Hippocampal formation (tissue), 2 donors: ENCODE results near the gene CASP6.
"Not testable (repeated sequence)": the region's sequence is repeated elsewhere in the genome, so short reads cannot be mapped to it uniquely, and the experiment has no call there.

Source experiments
- DNase-seq, 2 donors: peaks; one replicate each; lab custom pipeline; 2025; lab: John Stamatoyannopoulos, UW

The CASP6 gene

DNA sequence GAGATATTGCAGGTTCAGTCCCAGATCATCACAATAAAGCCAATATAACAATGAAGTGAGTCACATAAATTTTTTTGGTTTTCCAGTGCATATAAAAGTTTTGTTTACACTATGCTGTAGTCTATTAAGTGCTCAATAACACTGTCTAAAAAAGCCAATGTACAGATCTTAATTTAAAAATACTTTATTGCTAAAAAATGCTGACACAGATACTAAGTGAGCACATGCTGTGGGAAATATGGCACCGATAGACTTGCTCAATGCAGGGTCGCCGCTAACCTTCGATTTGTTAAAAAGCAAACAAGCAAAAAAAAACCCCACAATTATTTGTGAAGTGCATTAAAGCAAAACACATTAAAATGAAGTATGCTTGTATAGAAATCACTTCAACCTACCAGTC lies 16.4 kb upstream of the CASP6 start:
- DNase-seq: no peak

DNA sequence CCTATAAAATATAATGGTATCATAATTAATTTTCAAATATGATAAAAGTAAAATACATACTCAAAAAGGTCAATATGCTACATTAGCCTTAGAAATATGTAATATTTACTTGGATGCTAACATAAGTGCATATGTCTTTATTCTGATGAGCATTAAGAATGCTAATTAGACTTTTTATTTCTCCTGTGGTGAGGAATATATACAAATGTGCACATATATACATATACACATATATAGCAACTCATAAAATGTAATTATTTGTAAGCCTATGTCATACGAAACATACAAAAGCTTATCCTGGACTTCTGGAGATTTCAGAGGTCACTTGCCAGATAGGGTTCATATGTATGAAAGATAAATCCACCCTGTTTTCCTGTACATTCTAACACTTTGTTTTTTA lies 15.5 kb upstream of the CASP6 start:
- no peak for DNase-seq

DNA sequence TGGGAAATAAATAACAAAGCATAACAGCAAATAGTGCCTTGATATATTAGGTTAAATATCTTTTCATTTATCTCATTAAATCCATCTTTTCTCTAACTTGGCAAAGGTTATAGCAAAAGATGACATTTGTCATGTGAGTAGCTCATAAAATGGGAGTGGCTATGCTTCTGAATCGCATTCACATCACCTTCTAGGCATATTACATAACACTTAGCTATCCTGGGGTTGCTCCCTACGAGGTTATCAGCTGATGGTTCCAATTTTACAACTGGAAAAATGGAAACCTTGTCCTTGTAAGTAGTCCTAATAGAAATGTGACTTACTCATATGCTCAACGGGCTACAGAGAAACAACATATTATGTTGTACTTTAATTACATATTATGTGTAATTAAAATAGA lies 10.3 kb upstream of the CASP6 start:
- no peak for DNase-seq

DNA sequence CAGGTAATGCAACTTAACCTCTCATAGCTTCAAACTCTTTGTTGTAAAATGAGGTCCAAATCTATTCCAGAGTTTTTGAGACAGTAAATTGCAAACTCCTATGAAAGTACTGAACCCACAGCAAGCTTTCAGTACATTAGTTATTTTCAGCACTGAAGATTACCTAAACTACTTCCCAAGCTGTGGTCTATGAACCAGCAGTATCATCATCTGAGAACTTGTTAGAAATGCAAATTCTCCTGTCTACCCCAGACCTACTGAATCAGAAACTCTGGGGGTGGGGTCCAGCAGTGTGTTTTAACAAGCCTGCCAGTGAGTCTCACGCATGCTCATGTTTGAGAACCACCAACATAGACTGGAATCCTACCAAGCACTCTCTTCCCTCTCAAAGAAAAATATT lies 5.7 kb upstream of the CASP6 start:
- DNase-seq: no peak

DNA sequence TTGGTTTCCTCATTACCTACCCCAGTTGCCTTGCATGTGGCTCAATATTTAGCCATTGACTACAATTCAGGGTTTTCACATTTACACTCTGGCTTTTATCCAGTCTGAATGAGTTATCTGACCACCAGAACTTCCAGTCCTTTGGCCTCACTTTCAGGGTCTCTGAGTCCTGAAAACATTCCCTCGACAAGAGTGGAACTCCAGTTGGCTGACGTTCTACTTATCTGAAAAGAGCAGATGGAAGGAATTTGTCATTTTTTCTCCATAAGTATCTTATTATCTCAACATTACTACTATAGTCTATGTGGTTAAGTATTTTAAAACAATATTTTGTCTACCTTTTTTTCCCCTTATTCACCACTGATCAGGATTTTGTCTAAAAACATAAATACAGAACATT lies 5.2 kb upstream of the CASP6 start:
- DNase-seq: no peak

DNA sequence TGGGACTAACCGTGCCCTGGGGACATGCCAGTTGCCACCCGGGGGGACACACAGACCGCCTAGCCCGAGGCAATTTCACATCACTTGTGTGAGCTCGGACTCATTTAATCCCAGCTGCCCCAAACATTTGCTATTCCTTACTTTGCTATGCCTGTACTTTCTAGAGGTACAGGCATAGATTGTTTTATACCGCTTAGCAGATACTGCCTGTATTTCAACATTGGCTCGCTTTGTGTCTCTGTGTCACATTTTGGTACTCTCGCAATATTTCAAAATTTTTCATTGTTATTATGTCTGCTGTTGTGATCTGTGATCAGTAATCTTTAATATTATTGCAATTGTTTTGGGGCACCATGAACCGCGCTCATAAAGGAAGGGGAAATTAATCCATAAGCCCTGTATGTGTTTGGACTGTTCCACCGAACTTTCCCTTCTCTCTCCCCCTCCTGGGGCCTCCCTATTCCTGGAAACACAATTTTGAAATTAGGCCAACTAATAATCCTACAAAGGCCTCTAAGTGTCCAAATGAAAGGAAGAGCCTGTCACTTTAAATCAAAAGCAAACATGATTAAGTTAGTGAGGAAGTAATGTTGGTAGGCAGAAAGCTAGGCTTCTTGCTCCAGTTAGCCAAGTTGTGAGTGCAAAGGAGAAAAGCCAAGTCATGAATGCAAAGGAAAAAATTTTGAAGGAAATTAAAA lies 568 bp upstream of the CASP6 start:
- no peak for DNase-seq

DNA sequence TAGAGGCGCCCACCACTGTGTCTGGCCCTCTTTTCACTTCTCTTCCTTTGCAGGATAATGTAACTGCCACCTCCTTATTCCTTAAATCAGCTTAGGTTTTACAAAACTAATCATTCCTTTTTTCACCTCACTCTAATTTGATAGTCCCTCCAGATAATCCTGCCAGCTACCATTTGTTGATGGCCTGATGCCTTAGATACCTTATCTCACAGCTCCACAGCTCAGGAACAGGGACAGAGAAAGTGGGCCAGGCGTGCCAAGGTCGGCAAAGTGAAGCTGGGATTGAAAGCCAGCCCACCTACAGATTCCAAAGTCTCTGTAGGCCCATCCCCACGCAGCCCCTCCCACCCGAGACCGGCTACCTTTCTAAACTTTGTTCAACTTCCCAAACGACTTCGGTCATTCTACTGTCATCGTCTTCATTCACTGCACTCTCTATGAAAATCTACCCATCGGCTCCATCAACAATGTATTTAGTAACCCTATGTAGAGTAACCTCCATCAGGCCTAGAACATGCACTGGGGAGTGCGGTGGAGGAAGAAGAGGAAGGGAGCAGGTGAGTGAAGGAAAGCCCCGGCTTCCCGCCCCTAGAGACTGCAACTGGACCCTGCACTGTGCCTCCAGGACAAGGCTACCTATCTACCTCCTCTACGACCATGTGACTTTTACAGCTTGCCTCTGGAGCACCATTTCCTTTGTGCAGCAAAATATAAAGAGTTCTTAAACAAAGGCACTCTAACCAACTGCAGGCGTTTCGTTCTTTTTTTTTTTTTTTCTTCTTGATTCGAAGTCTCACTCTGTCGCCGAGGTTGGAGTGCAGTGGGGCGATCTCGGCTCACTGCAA lies 1.5 kb downstream of the CASP6 start:
- no peak for DNase-seq

DNA sequence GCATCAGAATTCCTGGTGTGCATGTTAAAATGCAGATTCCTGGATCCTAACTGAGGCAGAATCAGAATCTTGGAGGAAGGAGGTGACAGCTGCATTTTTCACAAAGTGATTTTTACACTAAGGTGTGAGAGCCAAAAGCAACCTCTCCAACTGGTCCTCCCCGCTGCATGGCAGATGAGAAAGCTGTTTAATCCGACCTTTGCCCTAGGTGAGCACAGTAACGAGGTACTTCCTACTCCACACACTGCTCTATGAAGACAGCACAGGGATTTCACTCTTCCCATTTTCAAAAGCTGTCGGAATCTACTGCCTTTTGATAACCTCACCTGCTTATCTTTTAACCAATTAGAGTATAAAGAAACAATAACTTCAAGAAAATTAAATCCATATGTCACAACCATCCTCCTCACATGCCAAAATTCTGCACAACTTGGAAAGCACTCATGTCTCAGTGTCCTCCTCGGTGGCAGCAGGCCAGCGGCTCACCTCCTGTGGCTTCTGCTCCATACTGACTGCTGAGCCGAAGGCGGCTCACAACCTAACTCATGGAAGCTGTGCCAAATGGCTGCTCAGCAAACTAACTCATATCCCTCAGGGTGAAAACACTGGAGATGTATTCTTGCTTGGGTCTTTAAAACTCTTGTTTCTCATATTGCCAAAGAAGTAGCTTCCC lies 3.6 kb downstream of the CASP6 start:
- no peak for DNase-seq

DNA sequence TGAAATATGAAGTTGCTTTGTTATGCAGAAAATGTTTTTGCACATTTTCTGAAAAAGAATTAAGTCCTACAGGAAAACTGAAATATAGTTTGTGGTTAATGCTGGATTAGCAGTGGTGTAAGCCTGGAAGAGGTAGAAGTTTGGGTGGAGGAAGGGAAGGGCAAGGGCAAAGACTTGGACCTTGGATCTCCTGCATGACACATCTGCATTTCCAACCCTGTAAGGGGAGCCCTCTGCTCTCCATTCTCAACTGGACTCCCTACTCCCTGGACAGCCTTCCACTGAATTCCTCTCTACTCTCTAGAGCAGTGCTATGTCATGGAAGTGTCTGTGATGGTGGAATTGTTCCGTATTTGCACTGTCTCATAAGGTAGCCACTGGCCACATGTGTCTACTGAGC lies 4.6 kb downstream of the CASP6 start:
- no peak for DNase-seq

DNA sequence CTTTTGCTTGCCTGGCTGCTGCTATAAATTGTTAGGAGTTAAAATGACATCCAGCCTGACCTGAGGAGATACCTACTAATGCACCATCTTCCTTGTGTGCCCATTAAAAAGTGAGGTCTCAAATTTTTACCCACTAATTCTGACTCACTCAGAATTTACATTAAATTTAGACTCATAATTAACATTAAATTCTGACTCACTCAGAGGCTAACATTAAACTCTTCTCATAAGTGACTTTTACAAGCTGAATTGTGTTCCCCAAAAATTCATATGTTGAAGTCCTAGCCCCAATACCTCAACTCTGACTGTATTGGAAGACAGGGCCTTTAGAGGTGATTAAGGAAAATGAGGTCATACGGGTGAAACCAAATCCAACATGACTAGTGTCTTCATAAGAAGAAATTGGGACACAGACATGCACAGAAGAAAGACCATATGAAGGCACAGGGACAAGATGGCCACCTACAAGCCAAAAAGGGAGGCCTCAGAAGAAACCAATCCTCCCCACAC lies 11.8 kb downstream of the CASP6 start:
- DNase-seq: no peak

DNA sequence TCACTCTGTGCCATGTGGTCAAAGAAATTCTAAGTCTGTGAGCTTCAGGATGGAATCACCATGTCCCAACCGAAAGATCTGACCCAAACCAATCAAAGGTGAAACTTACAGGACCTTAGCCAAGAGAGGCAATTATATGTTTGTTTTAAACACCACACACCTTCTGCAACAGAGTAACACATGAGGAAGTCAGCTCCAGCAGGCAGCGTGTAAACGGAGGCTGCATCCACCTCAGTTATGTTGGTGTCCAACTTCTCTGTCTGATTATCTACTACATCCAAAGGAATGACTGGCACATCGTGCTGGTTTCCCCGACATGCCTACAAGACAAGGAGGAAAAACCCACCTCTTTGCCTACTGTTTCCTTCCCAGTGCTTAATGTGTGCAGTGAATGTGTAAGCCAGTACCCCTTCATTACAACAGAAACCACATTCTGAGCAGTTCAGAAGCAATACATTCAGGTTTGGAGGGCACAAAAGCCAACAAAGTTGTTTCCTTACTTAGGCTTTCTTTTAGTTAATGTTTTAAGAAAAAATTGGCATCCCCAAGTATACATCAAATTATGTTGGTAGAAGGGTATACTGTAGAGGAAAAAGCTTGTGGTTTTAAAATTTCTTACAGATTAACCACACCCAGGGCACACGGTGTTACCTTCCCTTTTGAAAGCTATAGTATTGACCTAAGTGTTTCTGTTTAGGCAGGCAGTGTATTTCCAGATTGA lies 12.4 kb downstream of the CASP6 start:
- DNase-seq: no peak

DNA sequence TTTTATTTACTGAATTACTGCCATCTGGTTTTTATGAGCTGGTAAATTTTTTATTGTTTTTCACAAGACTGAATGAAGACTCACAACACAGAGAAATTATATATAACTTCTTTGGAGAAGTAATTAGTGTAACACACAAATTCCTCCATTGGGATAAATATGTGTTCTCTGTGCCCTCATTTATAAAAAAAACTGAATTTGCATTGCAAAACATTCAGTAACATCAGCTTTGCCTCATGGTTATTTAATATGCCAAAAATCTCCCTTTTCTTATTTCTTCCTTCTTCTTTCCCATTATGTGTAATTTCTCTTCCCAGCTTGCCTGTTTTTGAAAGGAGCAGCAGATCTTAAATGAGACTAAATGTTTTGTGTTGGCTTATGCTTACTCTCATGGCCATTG lies 18.5 kb downstream of the CASP6 start:
- DNase-seq: no peak

DNA sequence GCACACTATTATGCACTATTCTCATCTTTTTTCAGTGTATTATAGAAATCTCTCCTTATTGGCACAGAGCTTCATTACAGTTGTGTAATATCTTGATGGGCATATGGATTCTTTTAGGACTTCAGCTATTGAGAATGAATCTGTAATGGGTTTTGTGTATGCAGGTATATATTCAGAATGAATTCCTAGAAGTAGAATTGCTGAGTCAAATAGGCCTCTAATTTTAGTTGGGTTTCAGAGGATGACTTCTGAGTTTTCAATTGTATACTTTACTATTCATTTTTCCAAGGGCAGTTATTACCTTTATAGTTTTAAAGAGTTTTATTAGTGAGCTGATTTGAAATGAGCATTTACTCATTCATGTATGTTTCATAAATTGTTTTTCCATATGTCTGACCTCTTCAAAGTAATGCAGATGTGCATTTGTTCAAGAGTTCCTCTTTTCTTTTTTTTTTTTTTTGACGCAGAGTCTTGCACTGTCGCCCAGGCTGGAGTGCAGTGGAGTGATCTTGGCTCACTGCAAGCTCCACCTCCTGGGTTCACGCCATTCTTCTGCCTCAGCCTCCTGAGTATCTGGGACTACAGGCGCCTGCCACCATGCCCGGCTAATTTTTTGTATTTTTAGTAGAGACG lies 19.5 kb downstream of the CASP6 start:
- DNase-seq: no peak

DNA sequence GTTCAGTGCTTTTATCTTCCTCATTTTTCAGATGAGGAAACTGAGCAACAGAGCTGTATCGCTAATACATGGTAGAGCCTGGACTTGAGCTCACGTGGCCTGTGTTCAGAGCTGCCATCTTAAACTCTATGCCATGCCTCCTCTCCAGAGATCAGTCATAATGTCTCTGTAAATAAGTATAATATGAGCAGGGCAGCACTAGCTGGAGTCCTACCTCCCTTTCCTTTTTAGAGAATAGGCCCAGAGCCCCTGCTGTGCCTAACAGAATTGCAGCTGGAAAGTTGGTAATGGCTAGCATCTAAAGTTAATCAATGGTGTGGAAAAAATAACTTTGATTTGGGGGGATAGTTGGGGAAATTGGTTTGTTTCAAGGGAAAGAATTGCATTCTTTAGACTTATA lies 20.4 kb downstream of the CASP6 start:
- no peak for DNase-seq

DNA sequence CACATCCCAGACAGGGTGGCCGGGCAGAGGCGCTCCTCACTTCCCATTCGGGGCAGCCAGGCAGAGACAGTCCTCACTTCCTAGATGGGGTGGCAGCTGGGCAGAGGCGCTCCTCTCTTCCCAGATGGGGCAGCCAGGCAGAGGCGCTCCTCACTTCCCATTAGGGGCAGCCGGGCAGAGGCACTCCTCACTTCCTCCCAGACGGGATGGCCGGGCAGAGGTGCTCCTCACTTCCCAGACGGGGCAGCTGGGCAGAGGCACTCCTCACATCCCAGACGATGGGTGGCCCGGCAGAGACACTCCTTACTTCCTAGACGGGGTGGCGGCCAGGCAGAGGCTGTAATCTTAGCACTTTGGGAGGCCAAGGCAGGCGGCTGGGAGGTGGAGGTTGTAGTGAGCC lies 24.3 kb downstream of the CASP6 start:
- not testable (repeated sequence) for DNase-seq

DNA sequence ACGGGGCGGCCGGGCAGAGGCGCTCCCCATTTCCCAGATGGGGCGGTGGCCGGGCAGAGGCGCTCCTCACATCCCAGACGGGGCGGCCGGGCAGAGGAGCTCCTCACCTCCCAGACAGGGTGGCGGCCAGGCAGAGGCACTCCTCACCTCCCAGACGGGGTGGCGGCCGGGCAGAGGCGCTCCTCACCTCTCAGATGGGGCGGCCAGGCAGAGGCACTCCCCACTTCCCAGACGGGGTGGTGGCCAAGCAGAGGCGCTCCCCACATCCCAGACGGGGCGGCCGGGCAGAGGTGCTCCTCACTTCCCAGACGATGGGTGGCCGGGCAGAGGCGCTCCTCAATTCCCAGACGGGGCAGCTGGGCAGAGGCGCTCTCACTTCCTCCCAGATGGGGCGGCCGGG lies 24.8 kb downstream of the CASP6 start:
- not testable (repeated sequence) for DNase-seq

DNA sequence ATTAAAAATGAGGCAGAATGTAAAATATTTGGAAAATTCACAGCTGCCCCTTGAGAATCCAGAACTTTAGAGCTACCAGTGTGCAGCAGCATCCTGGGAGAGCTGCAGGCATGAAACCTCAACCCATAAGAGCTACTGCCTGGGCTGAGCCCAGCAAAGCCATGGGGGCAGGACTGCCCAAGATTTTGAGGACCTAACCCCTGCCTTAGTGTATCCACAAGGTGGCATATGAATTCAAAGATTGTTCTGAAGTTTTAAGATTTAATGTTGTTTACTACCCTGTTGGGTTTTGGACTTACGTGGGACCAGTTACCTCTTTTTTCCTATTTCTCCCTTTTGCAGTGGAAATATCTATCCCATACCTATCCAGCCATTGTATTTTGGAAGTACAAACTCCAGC lies 26.4 kb downstream of the CASP6 start:
- no peak for DNase-seq

DNA sequence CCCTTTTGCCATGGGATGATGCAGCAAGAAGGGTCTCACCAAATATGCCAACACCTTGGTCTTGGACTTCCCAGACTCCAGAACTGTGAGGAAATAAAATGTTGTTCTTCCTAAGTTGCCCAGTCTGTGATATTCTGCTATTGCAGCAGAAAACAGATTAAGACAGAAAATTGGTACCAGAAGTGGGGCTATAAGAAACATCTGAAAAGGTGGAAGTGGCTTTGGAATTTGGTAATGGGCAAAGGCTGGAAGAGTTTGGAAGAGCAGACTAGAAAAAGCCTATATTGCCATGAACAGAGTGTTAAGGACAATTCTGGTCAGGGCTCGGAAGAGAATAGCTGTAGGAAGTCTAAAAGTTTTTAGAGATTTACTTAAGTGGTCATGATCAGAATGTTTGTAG lies 27.4 kb downstream of the CASP6 start:
- DNase-seq: no peak

DNA sequence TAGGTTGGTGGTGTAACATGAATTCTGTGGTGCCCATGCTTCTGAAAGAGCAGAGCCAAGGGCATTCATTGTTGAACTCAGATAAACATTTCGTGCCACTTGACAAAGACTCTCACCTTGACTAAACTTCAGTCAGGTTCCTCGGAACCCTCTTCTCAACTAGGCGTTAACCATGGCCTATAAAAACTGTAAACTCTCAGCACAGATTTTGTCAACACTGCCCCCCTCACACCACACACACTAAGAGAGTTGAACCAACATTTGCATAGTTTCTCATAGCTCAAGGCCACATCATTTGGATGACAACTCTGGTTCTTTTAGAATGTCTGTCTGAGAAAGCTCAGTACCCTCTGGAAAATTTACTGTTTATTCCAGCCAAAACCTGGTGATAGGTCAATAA lies 28.1 kb downstream of the CASP6 start:
- DNase-seq: no peak

DNA sequence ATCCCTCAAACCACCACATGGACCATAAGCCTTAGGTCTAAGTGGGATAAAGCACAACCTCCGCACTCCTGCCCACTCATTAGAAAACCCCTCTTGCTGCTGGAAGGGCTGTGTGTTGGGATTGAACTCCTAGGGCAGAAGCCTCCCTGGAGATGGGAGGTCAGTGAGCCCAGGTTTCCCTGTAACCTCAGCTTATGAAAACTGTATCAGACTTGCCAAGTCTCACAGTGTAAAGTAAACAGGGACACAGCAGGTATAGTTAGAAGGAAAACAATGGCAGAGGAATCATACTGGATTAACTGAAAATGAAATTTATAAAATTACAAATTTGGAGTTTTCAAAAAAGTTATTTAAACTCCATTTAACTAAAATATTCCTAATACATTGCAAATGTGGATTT lies 29.9 kb downstream of the CASP6 start:
- no peak for DNase-seq

DNA sequence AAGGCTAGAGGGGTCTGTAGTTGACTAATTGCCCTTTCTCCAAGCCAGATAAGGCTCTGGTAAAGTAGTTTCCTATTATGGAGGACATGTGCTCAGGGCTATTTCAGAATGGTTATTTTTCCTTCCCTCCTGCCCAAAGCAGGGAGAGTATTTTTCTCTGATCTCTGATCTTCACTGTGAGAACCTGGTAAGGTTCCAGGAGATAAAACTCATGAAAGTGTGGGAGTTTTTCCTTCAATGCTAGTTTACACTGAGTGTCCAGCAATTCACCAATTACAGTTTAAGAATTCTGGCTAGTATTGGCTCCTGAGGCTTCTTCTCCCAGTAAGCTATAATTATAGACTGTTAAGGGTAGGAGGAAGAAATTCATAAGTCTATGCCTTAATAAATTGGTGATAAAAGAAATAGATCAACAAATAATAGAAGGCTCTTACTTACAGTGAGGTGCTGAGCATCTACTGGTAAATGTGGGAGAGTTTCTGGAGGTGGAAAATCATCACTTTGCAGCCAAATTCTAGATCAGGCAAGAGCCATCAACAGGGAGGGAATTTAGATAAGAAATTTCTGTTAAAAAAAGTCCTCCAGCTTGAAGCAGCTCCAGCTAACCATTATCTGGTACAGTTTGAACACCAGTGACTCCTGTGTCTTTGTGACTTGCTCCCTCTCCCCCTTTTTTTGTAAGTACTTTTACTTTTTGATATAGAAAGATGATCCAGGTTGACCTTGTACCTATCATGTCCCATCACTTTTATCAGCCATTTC lies 30.9 kb downstream of the CASP6 start:
- no peak for DNase-seq
